DND-41 (cell line): ENCODE results near the gene HAUS1.

Experiments used
- EZH2 ChIP-seq: IDR thresholded peaks from 3 replicates; pipeline ENCODE4 v1.6.1; 2012; ENCODE audit warnings: borderline replicate concordance, low read depth, mild to moderate bottlenecking, moderate library complexity, low read length, inconsistent platforms; ENCODE audit not compliant: severe bottlenecking
- TF ChIP-seq, protein P1 (sequence below): IDR thresholded peaks from 2 replicates; pipeline ENCODE4 v1.5.1; 2012; ENCODE audit warnings: borderline replicate concordance, low read length, moderate library complexity, mild to moderate bottlenecking; ENCODE audit not compliant: poor library complexity, severe bottlenecking; ENCODE audit errors: extremely low read depth

DNA sequence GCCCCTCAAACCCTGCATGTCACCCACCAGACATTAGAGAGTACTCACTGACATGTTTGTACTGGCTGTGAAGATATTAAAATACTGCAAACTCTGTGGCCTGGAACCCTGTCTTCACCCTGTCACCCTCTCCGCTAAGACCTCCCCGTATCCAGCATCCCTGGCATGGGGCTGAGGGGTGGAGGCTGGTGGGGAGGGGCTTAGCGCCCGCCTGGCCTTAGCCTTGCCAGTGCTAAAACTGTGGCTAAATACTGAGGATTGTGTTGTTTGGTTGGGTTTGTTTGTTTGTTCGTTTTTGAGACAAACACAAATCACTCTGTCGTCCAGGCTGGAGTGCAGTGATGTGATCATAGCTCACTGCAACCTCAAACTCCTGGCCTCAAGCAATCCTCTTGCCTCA lies 34.0 kb upstream of the HAUS1 start:
- TF ChIP-seq, protein P1, sequence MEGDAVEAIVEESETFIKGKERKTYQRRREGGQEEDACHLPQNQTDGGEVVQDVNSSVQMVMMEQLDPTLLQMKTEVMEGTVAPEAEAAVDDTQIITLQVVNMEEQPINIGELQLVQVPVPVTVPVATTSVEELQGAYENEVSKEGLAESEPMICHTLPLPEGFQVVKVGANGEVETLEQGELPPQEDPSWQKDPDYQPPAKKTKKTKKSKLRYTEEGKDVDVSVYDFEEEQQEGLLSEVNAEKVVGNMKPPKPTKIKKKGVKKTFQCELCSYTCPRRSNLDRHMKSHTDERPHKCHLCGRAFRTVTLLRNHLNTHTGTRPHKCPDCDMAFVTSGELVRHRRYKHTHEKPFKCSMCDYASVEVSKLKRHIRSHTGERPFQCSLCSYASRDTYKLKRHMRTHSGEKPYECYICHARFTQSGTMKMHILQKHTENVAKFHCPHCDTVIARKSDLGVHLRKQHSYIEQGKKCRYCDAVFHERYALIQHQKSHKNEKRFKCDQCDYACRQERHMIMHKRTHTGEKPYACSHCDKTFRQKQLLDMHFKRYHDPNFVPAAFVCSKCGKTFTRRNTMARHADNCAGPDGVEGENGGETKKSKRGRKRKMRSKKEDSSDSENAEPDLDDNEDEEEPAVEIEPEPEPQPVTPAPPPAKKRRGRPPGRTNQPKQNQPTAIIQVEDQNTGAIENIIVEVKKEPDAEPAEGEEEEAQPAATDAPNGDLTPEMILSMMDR: no peak
- no peak for TF ChIP-seq EZH2
